SK-N-SH (cell line): Measurements from ENCODE around the gene COL9A3. TPM values are rescaled to one million over a fixed set of nuclear protein-coding genes. Genes with fewer than 3 reads are reported as not detected.

Experiments used
- CTCF ChIA-PET: fragments of 300-600, 350-600 bp; formaldehyde crosslinking; extraction: SDS; loops from one replicate; lab custom pipeline; 2021; lab: Yijun Ruan, JAX
- POLR2A ChIA-PET: fragments of 350-600 bp; sonication (Branson Sonifier 250); formaldehyde crosslinking; extraction: SDS; loops from one replicate; lab custom pipeline; 2020; ENCODE audit warnings: antibody characterized with exemption, inconsistent platforms; lab: Yijun Ruan, JAX
- DNase-seq: peaks from one replicate; pipeline ENCODE4 v3.0.0; 2012
- H2AFZ ChIP-seq: fragments of 200-600 bp; sonication (generic); 2 replicates; pipeline ENCODE4 v1.8.1; 2016; ENCODE audit warnings: antibody characterized with exemption, mild to moderate bottlenecking, low read depth
- H3F3A ChIP-seq: fragments of 200-600 bp; sonication (generic); replicated peaks from 2 replicates; pipeline ENCODE3; 2016; ENCODE audit warnings: antibody characterized with exemption, mild to moderate bottlenecking; ENCODE audit not compliant: insufficient read depth
- H3K27ac ChIP-seq, 2 experiments: fragments of 200-500 bp in 1 of 2; fragments of 200-600 bp in 1 of 2; sonication (Bioruptor generic) in 1 of 2; sonication (generic), shearing (Covaris generic) in 1 of 2; 2 replicates each; pipeline versions ENCODE4 v1.5.1 to v1.6.1; 2014 to 2016; ENCODE audit warnings: low read depth in 2 of 2, inconsistent platforms in 1 of 2, low read length in 1 of 2, mild to moderate bottlenecking in 1 of 2, mixed read lengths in 1 of 2
- H3K27me3 ChIP-seq: fragments of 200-600 bp; sonication (generic), shearing (Covaris generic); 2 replicates; pipeline ENCODE4 v1.6.1; 2016; ENCODE audit warnings: mixed run types; ENCODE audit not compliant: insufficient read depth
- H3K36me3 ChIP-seq, 2 experiments: fragments of 200-500 bp in 1 of 2; fragments of 200-600 bp in 1 of 2; sonication (Bioruptor generic) in 1 of 2; sonication (generic) in 1 of 2; replicated peaks in 1 of 2; 2 replicates each; pipeline versions ENCODE3 to v1.5.1; 2014 to 2016; ENCODE audit warnings: low read length in 1 of 2, mild to moderate bottlenecking in 1 of 2; ENCODE audit not compliant: insufficient read depth in 2 of 2, control insufficient read depth in 1 of 2
- H3K4me1 ChIP-seq, 2 experiments: fragments of 200-500 bp in 1 of 2; fragments of 200-600 bp in 1 of 2; sonication (Bioruptor generic) in 1 of 2; sonication (generic), shearing (Covaris generic) in 1 of 2; 2 replicates each; pipeline versions ENCODE4 v1.5.1 to v1.6.1; 2014 to 2016; ENCODE audit warnings: low read depth in 1 of 2, low read length in 1 of 2, mixed run types in 1 of 2; ENCODE audit not compliant: insufficient read depth in 2 of 2, control insufficient read depth in 1 of 2
- H3K4me2 ChIP-seq: fragments of 200-600 bp; sonication (generic), shearing (Covaris generic); 2 replicates; pipeline ENCODE4 v1.6.1; 2017; ENCODE audit warnings: mixed run types
- H3K4me3 ChIP-seq, 2 experiments: fragments of 200-500 bp in 1 of 2; fragments of 200-600 bp in 1 of 2; sonication (Bioruptor generic) in 1 of 2; sonication (generic), shearing (Covaris generic) in 1 of 2; 2 replicates each; pipeline versions ENCODE4 v1.5.1 to v1.8.1; 2014 to 2016; ENCODE audit warnings: low read depth in 2 of 2, inconsistent platforms in 1 of 2, low read length in 1 of 2, mild to moderate bottlenecking in 1 of 2, mixed read lengths in 1 of 2, moderate library complexity in 1 of 2
- H3K79me2 ChIP-seq: fragments of 200-600 bp; sonication (generic); 2 replicates; pipeline ENCODE4 v1.8.1; 2017; ENCODE audit warnings: mild to moderate bottlenecking; ENCODE audit not compliant: insufficient read depth
- H3K9ac ChIP-seq: fragments of 200-600 bp; sonication (generic); 2 replicates; pipeline ENCODE4 v1.6.1; 2017; ENCODE audit warnings: mixed run types
- H3K9me2 ChIP-seq: fragments of 200-600 bp; sonication (generic); 2 replicates; pipeline ENCODE4 v1.6.1; 2017; ENCODE audit warnings: mixed run types
- H3K9me3 ChIP-seq: fragments of 200-600 bp; sonication (generic); 2 replicates; pipeline ENCODE4 v1.6.1; 2017; ENCODE audit warnings: mixed run types, mild to moderate bottlenecking, moderate library complexity
- H4K20me1 ChIP-seq: fragments of 200-600 bp; sonication (generic); 2 replicates; pipeline ENCODE4 v1.6.1; 2017; ENCODE audit warnings: mild to moderate bottlenecking, mixed run types; ENCODE audit not compliant: insufficient read depth
- EP300 ChIP-seq, 2 experiments: IDR thresholded peaks; 2 replicates each; pipeline versions ENCODE4 v1.4.0 to v1.6.1; 2012; ENCODE audit warnings: borderline replicate concordance in 1 of 2, low read depth in 1 of 2, low read length in 1 of 2
- EZH2phosphoT487 ChIP-seq: fragments of 200-600 bp; sonication (generic); IDR thresholded peaks from 2 replicates; pipeline ENCODE4 v1.6.1; 2017; ENCODE audit warnings: low read depth, mixed run types, mild to moderate bottlenecking, antibody characterized with exemption, moderate library complexity, borderline replicate concordance
- FOXJ3 ChIP-seq: sonication (generic); formaldehyde crosslinking; IDR thresholded peaks from 2 replicates; pipeline ENCODE4 v1.5.1; 2020; ENCODE audit warnings: mild to moderate bottlenecking, missing genetic modification reagents
- FOXM1 ChIP-seq: IDR thresholded peaks from 2 replicates; pipeline ENCODE4 v1.4.0; 2012; ENCODE audit warnings: low read depth, mild to moderate bottlenecking
- GATA2 ChIP-seq: sonication (generic); formaldehyde crosslinking; IDR thresholded peaks from 2 replicates; pipeline ENCODE4 v1.5.0; 2020; ENCODE audit warnings: mild to moderate bottlenecking, missing genetic modification reagents
- MAX ChIP-seq: IDR thresholded peaks from 2 replicates; pipeline ENCODE4 v1.4.0; 2012; ENCODE audit warnings: low read depth
- MEF2A ChIP-seq: IDR thresholded peaks from 2 replicates; pipeline ENCODE4 v1.4.0; 2012; ENCODE audit warnings: low read depth, borderline replicate concordance
- MXI1 ChIP-seq: IDR thresholded peaks from 2 replicates; pipeline ENCODE4 v1.6.1; 2012; ENCODE audit warnings: mild to moderate bottlenecking, low read depth, low read length, improper control_type of control experiment
- NRF1 ChIP-seq: IDR thresholded peaks from 2 replicates; pipeline ENCODE4 v1.6.1; 2012; ENCODE audit warnings: low read depth, mild to moderate bottlenecking, low read length
- PBX3 ChIP-seq: IDR thresholded peaks from 2 replicates; pipeline ENCODE4; 2012
- POLR2AphosphoS5 ChIP-seq: IDR thresholded peaks from 2 replicates; pipeline ENCODE4 v1.6.1; 2012; ENCODE audit warnings: low read depth, low read length
- RFX5 ChIP-seq: IDR thresholded peaks from 2 replicates; pipeline ENCODE4 v1.6.1; 2012; ENCODE audit warnings: mild to moderate bottlenecking, improper control_type of control experiment, low read length
- SMC3 ChIP-seq: IDR thresholded peaks from 2 replicates; pipeline ENCODE4 v1.6.1; 2012; ENCODE audit warnings: low read depth, low read length, improper control_type of control experiment
- TCF12 ChIP-seq: IDR thresholded peaks from 2 replicates; pipeline ENCODE4 v1.4.0; 2012
- WGBS: methylation state at CpG from one replicate; pipeline ENCODE4 v1.1.6; 2017; ENCODE audit warnings: low lambda C conversion rate; 5-methylcytosine and 5-hydroxymethylcytosine counted together
- polyA plus RNA-seq, 3 experiments: library from polyadenylated mRNA; depleted of rRNA; stranded (reverse); fragments of >200 nt; gene quantifications; 2 replicates each; pipeline ENCODE4 v1.2.3, GENCODE V29; 2012
- TF ChIP-seq, protein P1 (sequence below): IDR thresholded peaks from 2 replicates; pipeline ENCODE4 v1.4.0; 2012; ENCODE audit warnings: low read depth, borderline replicate concordance
- TF ChIP-seq, protein P2 (sequence below): fragments of 200-600 bp; sonication (generic); IDR thresholded peaks from 2 replicates; pipeline ENCODE4 v1.6.1; 2017; ENCODE audit warnings: antibody characterized with exemption, mild to moderate bottlenecking, moderate library complexity
- TF ChIP-seq, protein P3 (sequence below): IDR thresholded peaks from 2 replicates; pipeline ENCODE4 v1.4.0; 2012; ENCODE audit warnings: low read depth, borderline replicate concordance

COL9A3 gene
- polyA plus RNA-seq, 1 of the 3 experiments (the other 2 are of a cell fraction), result 2.5 TPM

DNA sequence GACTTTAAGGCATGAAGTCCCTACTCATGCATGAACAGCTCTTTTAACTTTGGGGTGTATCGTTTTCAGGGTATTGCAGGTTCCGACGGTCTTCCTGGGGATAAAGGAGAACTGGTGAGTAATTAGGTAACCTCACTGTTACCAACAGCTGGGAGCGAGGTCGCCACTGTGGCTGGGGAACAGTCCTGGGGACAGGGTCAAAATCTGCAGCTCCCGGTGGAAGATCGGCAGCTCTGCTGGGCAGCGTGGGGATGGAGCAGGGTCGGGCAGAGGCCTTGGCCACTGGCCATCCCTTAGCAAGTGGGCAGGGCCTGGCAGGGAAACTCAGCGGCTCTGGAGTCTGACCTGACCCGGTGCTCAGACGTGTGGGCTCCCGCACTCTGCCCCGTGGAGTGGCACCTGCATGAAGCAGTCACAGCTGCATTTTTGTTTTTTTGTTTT lies 16.1 kb downstream of the COL9A3 start:
- ChIA-PET CTCF (interaction anchor here (0.7 to 3.0 kb wide), 3 partner anchors 11 to 44 kb away, joined by 3 to 21 read pairs (median 4); no protein-coding TSS in a partner anchor), POLR2A (no interaction called here)
- Histone ChIP-seq H3K9me2 (no peaks in the 10 kb centered on the region), H3K27ac (peak overlapping the region in 1 of 2 experiments; percentile 30; a peak in 1 of 4 replicates), H2AFZ (no peak overlapping the region), H3K9ac (no peak overlapping the region), H3K79me2 (no peaks in the 10 kb centered on the region), H3K4me2 (no peak overlapping the region), H3K4me1 (peaks cover 0 to 22% of the 10 kb centered on the region in 2 experiments; a peak in 1 of 4 replicates), H3K4me3 (no peak overlapping the region), H3K27me3 (no peaks in the 10 kb centered on the region), H3K36me3 (no peaks in the 10 kb centered on the region), H3K9me3 (no peaks in the 10 kb centered on the region), H4K20me1 (no peaks in the 10 kb centered on the region), H3F3A (no peaks in the 10 kb centered on the region)
- peak; percentile 69 for DNase-seq
- no peak for TF ChIP-seq PBX3
- TF ChIP-seq RFX5, result no peak
- no peak for TF ChIP-seq EP300 (IDR thresholded peaks at IDR 0.05; ENCODE audit: borderline replicate concordance in 1 of 2, low read depth in 1 of 2, low read length in 1 of 2)
- TF ChIP-seq GATA2, result no peak
- no peak for TF ChIP-seq NRF1
- TF ChIP-seq SMC3, result no peak
- TF ChIP-seq MAX, result no peak
- no peak for TF ChIP-seq FOXJ3 (CRISPR knock-in tag)
- no peak for TF ChIP-seq EZH2phosphoT487
- TF ChIP-seq POLR2AphosphoS5, result no peak
- no peak for TF ChIP-seq MEF2A
- no peak for TF ChIP-seq MXI1
- TF ChIP-seq, protein P1, sequence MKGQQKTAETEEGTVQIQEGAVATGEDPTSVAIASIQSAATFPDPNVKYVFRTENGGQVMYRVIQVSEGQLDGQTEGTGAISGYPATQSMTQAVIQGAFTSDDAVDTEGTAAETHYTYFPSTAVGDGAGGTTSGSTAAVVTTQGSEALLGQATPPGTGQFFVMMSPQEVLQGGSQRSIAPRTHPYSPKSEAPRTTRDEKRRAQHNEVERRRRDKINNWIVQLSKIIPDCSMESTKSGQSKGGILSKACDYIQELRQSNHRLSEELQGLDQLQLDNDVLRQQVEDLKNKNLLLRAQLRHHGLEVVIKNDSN, result no peak
- TF ChIP-seq FOXM1, result no peak
- TF ChIP-seq, protein P2, sequence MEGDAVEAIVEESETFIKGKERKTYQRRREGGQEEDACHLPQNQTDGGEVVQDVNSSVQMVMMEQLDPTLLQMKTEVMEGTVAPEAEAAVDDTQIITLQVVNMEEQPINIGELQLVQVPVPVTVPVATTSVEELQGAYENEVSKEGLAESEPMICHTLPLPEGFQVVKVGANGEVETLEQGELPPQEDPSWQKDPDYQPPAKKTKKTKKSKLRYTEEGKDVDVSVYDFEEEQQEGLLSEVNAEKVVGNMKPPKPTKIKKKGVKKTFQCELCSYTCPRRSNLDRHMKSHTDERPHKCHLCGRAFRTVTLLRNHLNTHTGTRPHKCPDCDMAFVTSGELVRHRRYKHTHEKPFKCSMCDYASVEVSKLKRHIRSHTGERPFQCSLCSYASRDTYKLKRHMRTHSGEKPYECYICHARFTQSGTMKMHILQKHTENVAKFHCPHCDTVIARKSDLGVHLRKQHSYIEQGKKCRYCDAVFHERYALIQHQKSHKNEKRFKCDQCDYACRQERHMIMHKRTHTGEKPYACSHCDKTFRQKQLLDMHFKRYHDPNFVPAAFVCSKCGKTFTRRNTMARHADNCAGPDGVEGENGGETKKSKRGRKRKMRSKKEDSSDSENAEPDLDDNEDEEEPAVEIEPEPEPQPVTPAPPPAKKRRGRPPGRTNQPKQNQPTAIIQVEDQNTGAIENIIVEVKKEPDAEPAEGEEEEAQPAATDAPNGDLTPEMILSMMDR, result no peak
- TF ChIP-seq TCF12, result no peak
- TF ChIP-seq, protein P3, sequence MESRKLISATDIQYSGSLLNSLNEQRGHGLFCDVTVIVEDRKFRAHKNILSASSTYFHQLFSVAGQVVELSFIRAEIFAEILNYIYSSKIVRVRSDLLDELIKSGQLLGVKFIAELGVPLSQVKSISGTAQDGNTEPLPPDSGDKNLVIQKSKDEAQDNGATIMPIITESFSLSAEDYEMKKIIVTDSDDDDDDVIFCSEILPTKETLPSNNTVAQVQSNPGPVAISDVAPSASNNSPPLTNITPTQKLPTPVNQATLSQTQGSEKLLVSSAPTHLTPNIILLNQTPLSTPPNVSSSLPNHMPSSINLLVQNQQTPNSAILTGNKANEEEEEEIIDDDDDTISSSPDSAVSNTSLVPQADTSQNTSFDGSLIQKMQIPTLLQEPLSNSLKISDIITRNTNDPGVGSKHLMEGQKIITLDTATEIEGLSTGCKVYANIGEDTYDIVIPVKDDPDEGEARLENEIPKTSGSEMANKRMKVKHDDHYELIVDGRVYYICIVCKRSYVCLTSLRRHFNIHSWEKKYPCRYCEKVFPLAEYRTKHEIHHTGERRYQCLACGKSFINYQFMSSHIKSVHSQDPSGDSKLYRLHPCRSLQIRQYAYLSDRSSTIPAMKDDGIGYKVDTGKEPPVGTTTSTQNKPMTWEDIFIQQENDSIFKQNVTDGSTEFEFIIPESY, result no peak
- 82% methylated on average over 14 of the region's 14 CpGs for WGBS
